H9 (cell line): ENCODE results near the gene HIPK2. TPM values are rescaled to one million over a fixed set of nuclear protein-coding genes. Genes with fewer than 3 reads are reported as not detected.

ENCODE experiments used
- DNase-seq: peaks from one replicate; pipeline ENCODE4 v3.0.0-alpha.2; 2017
- H2AFZ ChIP-seq: one replicate; pipeline ENCODE4 v1.6.1; 2013; ENCODE audit warnings: mild to moderate bottlenecking, low read length, control low read depth, moderate library complexity
- H2AK5ac ChIP-seq: 2 replicates; pipeline ENCODE4 v1.6.1; 2013; ENCODE audit warnings: low read length, control low read depth, mixed read lengths; ENCODE audit not compliant: insufficient read length
- H2BK120ac ChIP-seq: one replicate; pipeline ENCODE4 v1.6.1; 2013; ENCODE audit warnings: low read depth, mild to moderate bottlenecking, low read length, control low read depth, inconsistent platforms; ENCODE audit not compliant: poor library complexity, severe bottlenecking
- H2BK12ac ChIP-seq: 2 replicates; pipeline ENCODE4 v1.6.1; 2013; ENCODE audit warnings: low read length, control low read depth, mixed read lengths, low read depth; ENCODE audit not compliant: insufficient read length
- H2BK15ac ChIP-seq: 2 replicates; pipeline ENCODE4 v1.6.1; 2013; ENCODE audit warnings: low read depth, low read length, control low read depth
- H2BK20ac ChIP-seq: one replicate; pipeline ENCODE4 v1.6.1; 2013; ENCODE audit warnings: low read depth, mild to moderate bottlenecking, low read length, control low read depth, inconsistent platforms; ENCODE audit not compliant: poor library complexity, severe bottlenecking
- H2BK5ac ChIP-seq: 2 replicates; pipeline ENCODE4 v1.6.1; 2013; ENCODE audit warnings: low read length, control low read depth, mixed read lengths; ENCODE audit not compliant: insufficient read length
- H3K14ac ChIP-seq: 2 replicates; pipeline ENCODE4 v1.6.1; 2013; ENCODE audit warnings: low read length, control low read depth; ENCODE audit not compliant: insufficient read depth
- H3K18ac ChIP-seq: 2 replicates; pipeline ENCODE4 v1.6.1; 2013; ENCODE audit warnings: low read depth, mild to moderate bottlenecking, mixed read lengths, low read length, control low read depth; ENCODE audit not compliant: insufficient read length
- H3K23ac ChIP-seq: 2 replicates; pipeline ENCODE4 v1.6.1; 2013; ENCODE audit warnings: low read length, control low read depth, mixed read lengths, low read depth; ENCODE audit not compliant: insufficient read length
- H3K23me2 ChIP-seq: 2 replicates; pipeline ENCODE4 v1.6.1; 2013; ENCODE audit warnings: low read depth, mild to moderate bottlenecking, mixed read lengths, low read length, control low read depth; ENCODE audit not compliant: insufficient read length, poor library complexity, severe bottlenecking
- H3K27ac ChIP-seq: 2 replicates; pipeline ENCODE4 v1.5.1; 2013; ENCODE audit warnings: low read length, control low read depth, mixed read lengths, low read depth; ENCODE audit not compliant: insufficient read length
- H3K27me3 ChIP-seq: 2 replicates; pipeline ENCODE4 v1.6.1; 2013; ENCODE audit warnings: low read length, control low read depth, inconsistent platforms; ENCODE audit not compliant: insufficient read depth
- H3K4ac ChIP-seq: 2 replicates; pipeline ENCODE4 v1.6.1; 2013; ENCODE audit warnings: low read depth, mild to moderate bottlenecking, control low read depth, inconsistent platforms, low read length, moderate library complexity
- H3K4me1 ChIP-seq: 2 replicates; pipeline ENCODE4 v1.6.1; 2013; ENCODE audit warnings: low read length, control low read depth, inconsistent platforms; ENCODE audit not compliant: insufficient read depth
- H3K4me2 ChIP-seq: 2 replicates; pipeline ENCODE4 v1.6.1; 2013; ENCODE audit warnings: low read length, control low read depth, mixed read lengths; ENCODE audit not compliant: insufficient read length, insufficient read depth
- H3K56ac ChIP-seq: 2 replicates; pipeline ENCODE4 v1.6.1; 2013; ENCODE audit warnings: low read depth, mild to moderate bottlenecking, mixed read lengths, low read length, control low read depth; ENCODE audit not compliant: insufficient read length
- H3K79me1 ChIP-seq: 2 replicates; pipeline ENCODE4 v1.6.1; 2013; ENCODE audit warnings: low read depth, mild to moderate bottlenecking, moderate library complexity, low read length, control low read depth, inconsistent platforms; ENCODE audit not compliant: insufficient read depth, poor library complexity, severe bottlenecking
- H3K79me2 ChIP-seq: 2 replicates; pipeline ENCODE4 v1.6.1; 2013; ENCODE audit warnings: low read length, control low read depth, inconsistent platforms; ENCODE audit not compliant: insufficient read depth
- H3K9ac ChIP-seq: 2 replicates; pipeline ENCODE4 v1.6.1; 2013; ENCODE audit warnings: low read length, control low read depth, mixed read lengths; ENCODE audit not compliant: insufficient read length; ENCODE audit errors: extremely low read depth
- H3K9me3 ChIP-seq: one replicate; pipeline ENCODE4 v1.6.1; 2013; ENCODE audit warnings: low read depth, low read length, inconsistent platforms; ENCODE audit not compliant: control insufficient read depth
- H3T11ph ChIP-seq: one replicate; pipeline ENCODE4 v1.6.1; 2013; ENCODE audit warnings: mild to moderate bottlenecking, low read length, control low read depth, inconsistent platforms
- H4K20me1 ChIP-seq: one replicate; pipeline ENCODE4 v1.6.1; 2013; ENCODE audit not compliant: control insufficient read depth, insufficient read length, insufficient read depth
- H4K5ac ChIP-seq: 2 replicates; pipeline ENCODE4 v1.6.1; 2013; ENCODE audit warnings: low read depth, mild to moderate bottlenecking, mixed read lengths, low read length, control low read depth; ENCODE audit not compliant: insufficient read length
- H4K8ac ChIP-seq: replicated peaks from 2 replicates; pipeline ENCODE4 v1.6.1; 2013; ENCODE audit warnings: low read length, control low read depth, mixed read lengths, low read depth; ENCODE audit not compliant: insufficient read length
- H4K91ac ChIP-seq: 2 replicates; pipeline ENCODE4 v1.6.1; 2013; ENCODE audit warnings: low read depth, mild to moderate bottlenecking, moderate library complexity, mixed read lengths, low read length, control low read depth; ENCODE audit not compliant: insufficient read length
- H3K27ac Mint-ChIP-seq, 3 experiments: 2 replicates in 2 of 3; 3 replicates in 1 of 3; pipeline ENCODE4 v1.8.0; 2020 to 2021; ENCODE audit warnings: mixed read lengths in 3 of 3, mild to moderate bottlenecking in 1 of 3, moderate library complexity in 1 of 3
- H3K27me3 Mint-ChIP-seq: 2 replicates; pipeline ENCODE4 v1.8.0; 2021; ENCODE audit warnings: low read depth, mild to moderate bottlenecking, moderate library complexity, mixed read lengths
- H3K36me3 Mint-ChIP-seq, 3 experiments: 2 replicates in 2 of 3; 3 replicates in 1 of 3; pipeline ENCODE4 v1.8.0; 2020 to 2021; ENCODE audit warnings: low read depth in 3 of 3, mixed read lengths in 3 of 3; ENCODE audit not compliant: insufficient read depth in 1 of 3
- H3K4me1 Mint-ChIP-seq, 2 experiments: 2 replicates each; pipeline ENCODE4 v1.8.0; 2020; ENCODE audit warnings: mixed read lengths in 2 of 2
- H3K4me3 Mint-ChIP-seq, 2 experiments: 2 replicates in 1 of 2; 3 replicates in 1 of 2; pipeline ENCODE4 v1.8.0; 2020 to 2021; ENCODE audit warnings: mild to moderate bottlenecking in 2 of 2, mixed read lengths in 2 of 2, moderate library complexity in 1 of 2
- H3K9me3 Mint-ChIP-seq, 2 experiments: 2 replicates in 1 of 2; 3 replicates in 1 of 2; pipeline ENCODE4 v1.8.0; 2020; ENCODE audit warnings: mild to moderate bottlenecking in 2 of 2, mixed read lengths in 2 of 2, moderate library complexity in 1 of 2
- WGBS: extraction: QIAGEN DNeasy Blood & Tissue Kit; methylation state at CpG from one replicate; pipeline ENCODE4 v1.1.7; 2013; ENCODE audit warnings: missing lambda C conversion rate, low lambda C conversion rate, mixed read lengths; ENCODE audit not compliant: insufficient read length; ENCODE audit errors: extremely low coverage; 5-methylcytosine and 5-hydroxymethylcytosine counted together
- total RNA-seq: library from RNA; stranded (reverse); gene quantifications from 2 replicates; pipeline ENCODE4 v1.2.1, GENCODE V29; 2021
- TF ChIP-seq, protein P1 (sequence below): fragments of 200-600 bp; sonication (generic); conservative IDR thresholded peaks from 3 replicates; pipeline ENCODE4 v1.8.0; 2021; ENCODE audit warnings: antibody characterized with exemption, mild to moderate bottlenecking

Gene HIPK2
- total RNA-seq, 1 experiment from 2014 or later: 21.9 TPM

DNA sequence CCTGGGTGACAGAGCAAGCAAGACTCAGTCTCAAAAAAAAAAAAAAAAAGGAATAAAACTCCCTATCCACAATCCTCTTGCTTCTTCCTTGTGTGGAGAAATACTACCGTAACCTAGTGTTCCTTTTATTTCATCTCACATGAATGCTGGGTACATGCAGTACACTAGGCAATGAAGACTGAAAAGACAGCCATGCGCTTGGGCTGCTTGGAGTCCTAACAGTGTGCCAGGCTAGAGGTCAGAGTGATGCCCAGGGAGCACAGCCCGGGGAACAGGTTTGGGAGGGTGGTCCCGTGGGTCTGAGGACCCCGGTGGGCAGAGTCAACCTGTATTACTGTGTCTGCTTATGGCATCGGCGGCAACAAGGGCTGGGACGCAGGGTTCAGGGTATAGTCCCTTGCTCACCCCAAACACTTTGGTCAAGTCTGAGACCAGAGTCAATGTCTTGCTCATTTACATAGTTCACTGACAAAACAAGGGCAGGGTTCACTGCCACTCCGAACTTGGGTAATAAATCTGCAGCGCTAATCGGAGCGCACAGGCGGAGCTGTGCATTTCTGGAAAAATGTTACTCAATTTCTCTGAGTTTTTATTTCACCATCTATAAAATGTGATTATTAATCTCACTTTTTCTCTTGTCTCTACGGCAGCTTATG, 136.3 kb downstream of the HIPK2 start:
- Histone ChIP-seq H2BK20ac (no peak overlapping the region), H4K20me1 (no peaks in the 10 kb centered on the region), H3K23ac (no peak overlapping the region), H3K23me2 (no peaks in the 10 kb centered on the region), H2BK120ac (no peak overlapping the region), H3T11ph (no peak overlapping the region), H3K14ac (no peak overlapping the region), H3K79me2 (no peaks in the 10 kb centered on the region), H2AK5ac (no peak overlapping the region), H3K56ac (no peak overlapping the region), H3K4me1 (no peaks in the 10 kb centered on the region), H3K4ac (no peak overlapping the region), H3K9me3 (no peaks in the 10 kb centered on the region), H4K8ac (no peak overlapping the region), H3K27ac (no peak overlapping the region), H3K9ac (no peak overlapping the region), H3K79me1 (no peaks in the 10 kb centered on the region), H2AFZ (no peak overlapping the region), H2BK12ac (no peak overlapping the region), H4K91ac (no peak overlapping the region), H3K18ac (no peak overlapping the region), H4K5ac (no peak overlapping the region), H2BK5ac (no peak overlapping the region), H2BK15ac (no peak overlapping the region), H3K4me2 (no peak overlapping the region), H3K27me3 (no peaks in the 10 kb centered on the region)
- DNase-seq: no peak
- no peaks in the 10 kb centered on the region for H3K27me3 Mint-ChIP-seq
- no peaks in the 10 kb centered on the region; a peak in 1 of 5 replicates for H3K9me3 Mint-ChIP-seq
- H3K4me3 Mint-ChIP-seq: no peak overlapping the region
- TF ChIP-seq, protein P1, sequence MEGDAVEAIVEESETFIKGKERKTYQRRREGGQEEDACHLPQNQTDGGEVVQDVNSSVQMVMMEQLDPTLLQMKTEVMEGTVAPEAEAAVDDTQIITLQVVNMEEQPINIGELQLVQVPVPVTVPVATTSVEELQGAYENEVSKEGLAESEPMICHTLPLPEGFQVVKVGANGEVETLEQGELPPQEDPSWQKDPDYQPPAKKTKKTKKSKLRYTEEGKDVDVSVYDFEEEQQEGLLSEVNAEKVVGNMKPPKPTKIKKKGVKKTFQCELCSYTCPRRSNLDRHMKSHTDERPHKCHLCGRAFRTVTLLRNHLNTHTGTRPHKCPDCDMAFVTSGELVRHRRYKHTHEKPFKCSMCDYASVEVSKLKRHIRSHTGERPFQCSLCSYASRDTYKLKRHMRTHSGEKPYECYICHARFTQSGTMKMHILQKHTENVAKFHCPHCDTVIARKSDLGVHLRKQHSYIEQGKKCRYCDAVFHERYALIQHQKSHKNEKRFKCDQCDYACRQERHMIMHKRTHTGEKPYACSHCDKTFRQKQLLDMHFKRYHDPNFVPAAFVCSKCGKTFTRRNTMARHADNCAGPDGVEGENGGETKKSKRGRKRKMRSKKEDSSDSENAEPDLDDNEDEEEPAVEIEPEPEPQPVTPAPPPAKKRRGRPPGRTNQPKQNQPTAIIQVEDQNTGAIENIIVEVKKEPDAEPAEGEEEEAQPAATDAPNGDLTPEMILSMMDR: no peak
- no CpG with 5 or more reads among the region's 14 CpGs for WGBS
- peaks cover 9 to 11% of the 10 kb centered on the region in 2 experiments for H3K4me1 Mint-ChIP-seq
- no peak overlapping the region for H3K27ac Mint-ChIP-seq
- H3K36me3 Mint-ChIP-seq: peaks cover 0 to under 1% (median 0%) of the 10 kb centered on the region in 3 experiments; a peak in 3 of 7 replicates
